Stimulated activated CD8-positive, alpha-beta memory T cell treated with anti-CD3 and anti-CD28 coated beads, Interleukin-12 subunit alpha, Interleukin-12 subunit beta, amount 100 ng/mL, for 4 hours (primary cell): ENCODE data around the gene CPEB4.

Experiments used
- DNase-seq: peaks from one replicate; pipeline ENCODE4 v3.0.0-alpha.2; 2020; ENCODE audit warnings: low read depth

Gene CPEB4

GRCh38 chr5:173858670-173859407 lies 29.3 kb upstream of the CPEB4 start:
- DNase-seq = no peak

- no peak for DNase-seq
Observed at GRCh38 chr5:173859408-173860159, 28.6 kb upstream of the CPEB4 start.

- DNase-seq = no peak
Observed at GRCh38 chr5:173862047-173862477, 26.1 kb upstream of the CPEB4 start.

DNA sequence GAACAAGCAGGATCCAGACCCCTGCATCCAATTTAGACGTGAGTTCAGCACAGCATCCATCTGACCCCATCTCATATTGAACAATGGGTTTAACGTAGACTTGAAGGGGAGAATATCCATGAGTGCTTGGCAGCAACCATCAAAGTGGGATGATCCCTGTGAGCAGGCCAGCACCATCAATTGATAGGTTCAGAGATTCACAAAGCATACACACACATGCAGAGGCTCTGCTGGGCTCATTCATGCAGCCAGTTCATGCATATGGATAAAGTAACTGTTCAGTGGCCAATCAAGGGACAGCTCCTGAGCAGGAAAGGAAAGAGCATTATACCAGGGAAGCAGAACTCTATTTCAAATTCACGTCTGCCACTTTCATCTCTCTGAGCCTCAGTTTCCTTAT lies 24.8 kb upstream of the CPEB4 start:
- DNase-seq = no peak

- no peak for DNase-seq
Observed at GRCh38 chr5:173864126-173865050, 23.8 kb upstream of the CPEB4 start.

DNA sequence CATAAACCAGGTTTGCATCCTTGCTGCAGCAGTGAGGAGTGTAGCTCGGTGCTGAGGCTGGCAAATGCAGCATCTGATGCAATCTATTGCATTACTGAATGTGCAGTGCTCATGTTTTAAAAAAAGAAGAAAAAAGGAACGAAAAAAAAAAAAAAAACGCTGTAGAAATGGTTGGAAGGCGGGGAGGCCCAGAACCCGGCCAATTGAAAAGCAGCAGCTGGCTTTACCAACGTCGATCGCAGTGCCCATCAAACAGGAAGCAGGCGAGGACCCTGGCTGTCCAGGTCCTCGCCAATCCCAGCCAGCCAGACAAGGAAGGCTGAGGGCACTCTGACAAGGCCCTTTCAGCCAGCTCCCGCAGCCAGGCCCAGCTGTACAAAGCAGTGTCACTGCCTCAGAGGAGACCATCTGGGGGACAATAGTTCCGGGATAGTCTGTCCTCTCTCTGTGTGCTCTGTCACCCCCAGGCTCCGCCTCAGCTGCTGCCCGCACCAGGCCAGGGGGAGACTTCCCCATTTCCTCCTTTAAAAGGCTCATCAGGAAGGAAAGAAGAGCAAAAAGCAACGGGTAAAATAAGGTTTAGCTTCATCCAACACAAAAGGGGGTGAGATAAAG lies 21.8 kb upstream of the CPEB4 start:
- no peak for DNase-seq

DNA sequence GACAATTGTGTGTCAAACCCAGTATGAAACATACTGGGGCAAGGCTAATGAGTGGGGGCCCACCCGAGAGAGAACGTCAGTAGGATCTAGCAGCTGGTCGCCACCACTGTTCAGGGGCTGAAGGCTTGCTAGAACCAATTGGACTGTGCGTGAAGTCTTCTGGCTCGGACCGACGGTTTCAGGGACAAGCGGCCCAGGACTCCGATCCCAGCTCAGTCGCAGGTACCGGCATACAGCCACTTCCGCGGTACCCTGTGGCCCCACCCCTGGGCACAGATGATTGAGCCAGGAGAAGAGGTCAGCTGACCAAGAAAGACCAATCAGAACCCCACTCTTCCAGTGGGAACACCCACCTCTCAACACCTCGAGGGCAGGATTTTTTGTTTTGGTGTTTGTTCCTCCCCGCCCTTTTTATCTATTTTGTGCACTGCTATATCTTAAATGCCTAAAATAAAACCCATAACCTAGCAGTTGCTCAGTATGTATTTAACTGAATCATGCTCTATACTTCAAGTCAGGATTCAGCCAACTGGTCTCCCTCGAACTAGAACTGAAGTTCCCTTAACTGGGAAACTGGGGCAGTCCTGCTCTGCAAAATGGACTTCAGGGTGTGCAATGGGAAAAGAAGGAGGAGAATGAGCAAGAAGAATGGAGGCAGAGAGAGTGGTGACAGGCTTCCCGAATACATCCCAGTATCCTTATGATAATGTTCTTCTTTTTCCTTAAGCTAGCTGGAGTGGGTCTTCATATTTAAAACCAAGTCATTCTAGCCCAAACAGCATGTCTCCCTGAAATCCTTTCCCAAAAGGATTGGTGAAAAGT lies 21.1 kb upstream of the CPEB4 start:
- DNase-seq = no peak

DNA sequence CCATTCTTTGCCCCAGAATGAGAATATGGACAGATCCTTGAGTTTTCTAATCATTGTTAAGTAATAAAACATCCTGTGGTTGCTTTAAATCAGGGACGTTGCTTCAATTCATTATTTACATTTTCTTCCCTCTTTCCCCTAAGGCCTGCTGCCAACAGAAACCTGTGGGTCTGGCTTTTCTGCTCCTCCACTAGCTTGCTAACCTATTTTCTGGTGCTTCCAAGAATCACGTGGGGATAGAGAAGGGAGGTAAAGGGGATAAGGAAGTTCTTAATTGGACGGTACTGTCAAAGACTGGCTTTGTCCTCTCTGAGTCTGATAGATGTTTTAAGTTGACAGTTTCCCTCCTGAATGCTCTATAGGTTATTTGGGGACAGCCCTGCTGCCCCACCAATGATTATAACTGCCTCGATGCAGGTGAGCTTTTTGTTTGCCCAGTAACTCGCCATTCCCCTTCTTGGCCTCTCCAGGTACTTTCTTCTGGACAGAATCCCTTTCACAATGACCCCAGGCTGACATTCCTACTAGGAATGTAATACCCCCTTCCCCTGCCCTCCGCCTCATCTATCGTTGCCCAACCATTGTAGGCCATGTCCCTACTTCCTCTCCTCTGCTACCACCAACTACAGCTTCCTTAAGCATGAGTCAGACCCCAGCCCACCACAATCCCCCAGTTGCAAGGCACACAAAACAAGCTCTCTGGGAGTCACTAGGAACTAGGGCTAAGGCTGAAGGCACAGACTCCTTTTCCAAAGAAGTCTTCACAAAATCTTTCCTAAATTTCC lies 19.9 kb upstream of the CPEB4 start:
- DNase-seq = no peak

DNA sequence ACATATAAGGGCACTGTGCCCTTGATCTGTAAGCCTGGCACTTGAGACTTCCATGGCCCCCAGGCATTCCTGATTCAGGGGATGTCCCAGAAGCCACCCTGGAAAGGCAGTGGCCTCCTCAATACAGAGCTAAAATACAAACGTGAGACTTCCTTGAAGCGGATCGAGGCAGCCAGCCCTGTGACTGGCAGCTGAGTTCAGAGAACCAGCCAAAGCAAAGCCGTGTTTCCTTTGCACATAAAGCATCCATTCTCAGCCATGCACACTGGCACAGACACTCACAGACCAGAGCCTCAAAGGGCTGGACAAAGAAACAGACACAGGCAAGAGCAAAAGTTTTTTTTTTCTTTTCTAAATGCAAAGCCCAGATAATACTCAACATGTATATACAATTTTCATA lies 18.8 kb upstream of the CPEB4 start:
- DNase-seq = no peak

DNA sequence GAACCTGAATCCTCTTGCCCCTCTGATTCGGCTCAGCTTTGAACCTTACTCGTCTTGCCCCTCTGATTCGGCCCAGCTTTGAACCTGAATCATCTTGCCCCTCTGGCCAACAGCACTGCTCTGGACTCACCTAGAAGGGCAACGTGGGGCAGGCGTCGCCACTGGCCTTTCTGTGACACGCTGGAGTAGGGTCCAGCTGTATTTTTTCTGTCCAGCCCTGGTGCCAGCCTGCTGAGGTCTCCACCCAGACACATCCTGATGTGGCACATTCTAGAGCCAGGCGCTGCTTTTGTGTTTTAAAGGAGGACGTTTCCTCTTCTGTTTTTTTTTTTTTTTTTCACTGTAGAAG lies 15.2 kb upstream of the CPEB4 start:
- no peak for DNase-seq

DNA sequence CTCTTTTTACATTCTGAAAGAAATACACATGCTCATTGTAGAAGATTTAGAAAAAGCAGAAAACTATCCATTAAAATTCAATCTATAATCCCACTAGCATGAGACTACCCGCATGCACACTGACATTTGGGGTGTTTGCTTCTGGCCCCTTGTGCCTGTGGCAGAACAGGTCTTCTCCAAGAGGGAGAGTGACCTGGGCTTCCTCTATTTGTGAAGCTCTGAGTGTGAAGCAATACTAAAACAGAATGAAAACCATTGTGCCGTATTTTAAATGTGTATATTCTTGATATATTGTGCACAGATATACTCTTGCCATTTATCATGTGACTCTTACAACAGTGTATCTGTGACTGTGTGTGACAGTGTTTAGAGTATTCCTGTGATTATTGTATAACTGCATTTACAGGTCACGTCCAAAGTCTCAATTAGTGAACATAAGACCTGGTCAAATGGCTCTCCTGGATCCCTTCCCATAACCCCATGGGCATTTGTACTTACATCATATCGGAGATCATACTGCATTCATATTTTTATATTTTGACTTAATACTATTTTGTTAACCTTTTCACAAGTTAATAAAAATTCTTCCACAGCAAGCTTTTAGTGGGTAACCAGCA lies 14.7 kb upstream of the CPEB4 start:
- DNase-seq = no peak

GRCh38 chr5:173875189-173875588 lies 13.0 kb upstream of the CPEB4 start:
- no peak for DNase-seq

- DNase-seq = no peak
Observed at GRCh38 chr5:173878224-173878967, 9.8 kb upstream of the CPEB4 start.

DNA sequence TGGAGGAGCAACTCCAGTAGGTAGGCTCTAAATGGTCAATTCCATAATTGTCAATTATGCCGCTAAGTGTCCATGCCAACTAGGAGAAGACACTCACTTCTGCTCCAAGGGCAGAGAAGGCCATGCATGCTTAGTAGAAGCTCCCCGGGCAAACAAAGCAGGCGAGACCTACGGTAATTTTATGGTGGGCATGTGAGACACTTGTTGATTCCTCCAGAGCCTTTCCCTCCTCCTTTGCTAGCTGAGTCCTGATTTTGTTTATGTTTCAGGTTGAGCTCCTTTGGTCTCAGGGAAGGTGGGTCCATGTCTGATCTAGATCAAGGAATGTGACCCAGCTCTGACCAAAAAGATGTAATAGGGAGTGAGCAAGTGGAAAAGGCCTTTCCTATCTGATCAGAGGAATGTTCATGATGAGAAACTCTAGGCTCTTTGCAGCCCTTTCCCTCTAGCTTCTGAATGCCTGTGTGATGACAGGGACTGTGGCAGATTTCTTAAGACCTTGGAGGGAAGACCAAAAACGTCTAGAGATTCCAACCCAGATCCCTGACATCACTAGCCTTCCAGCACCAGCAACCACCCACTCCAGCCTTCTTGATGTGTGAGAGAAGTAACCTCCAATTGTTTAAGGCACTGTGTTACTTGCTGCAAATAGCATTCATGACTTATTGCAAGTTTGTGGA lies 7.7 kb upstream of the CPEB4 start:
- no peak for DNase-seq

DNA sequence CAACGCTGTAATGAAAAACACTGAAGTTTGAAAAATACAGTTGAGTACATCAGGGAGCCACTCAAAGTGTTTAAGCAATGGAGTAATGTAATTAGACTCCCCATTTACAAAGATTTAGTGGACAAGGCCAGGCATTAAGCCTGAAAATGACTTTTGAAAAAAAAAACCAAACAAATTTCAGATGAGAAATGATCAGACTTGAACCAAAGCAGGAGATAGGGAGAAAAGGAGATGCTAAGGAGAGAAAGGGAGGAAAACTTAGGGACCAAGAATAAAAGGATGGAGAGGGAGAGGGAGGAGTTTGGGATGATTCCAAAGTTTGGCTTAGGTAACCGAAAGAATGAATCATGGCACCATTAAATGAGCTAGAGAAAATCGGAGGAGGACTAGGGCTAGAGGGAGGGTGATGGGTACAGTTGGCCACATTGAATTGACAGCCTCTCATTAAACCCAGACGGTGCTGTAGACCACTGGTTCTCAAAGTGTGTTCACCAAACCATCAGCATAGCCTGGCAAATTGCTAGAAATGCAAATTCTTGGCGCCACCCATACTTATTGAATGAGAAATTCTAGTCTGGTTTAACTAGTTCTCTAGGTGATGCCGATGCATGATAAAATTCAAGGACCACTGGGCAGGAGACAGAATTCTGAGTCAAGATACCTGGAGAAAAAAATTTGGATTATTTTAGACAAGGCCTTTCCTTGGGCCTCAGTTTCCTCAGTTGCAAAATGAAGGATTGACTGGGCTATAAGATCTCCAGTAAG lies 6.2 kb upstream of the CPEB4 start:
- no peak for DNase-seq

GRCh38 chr5:173882632-173883031 lies 5.5 kb upstream of the CPEB4 start:
- no peak for DNase-seq

DNA sequence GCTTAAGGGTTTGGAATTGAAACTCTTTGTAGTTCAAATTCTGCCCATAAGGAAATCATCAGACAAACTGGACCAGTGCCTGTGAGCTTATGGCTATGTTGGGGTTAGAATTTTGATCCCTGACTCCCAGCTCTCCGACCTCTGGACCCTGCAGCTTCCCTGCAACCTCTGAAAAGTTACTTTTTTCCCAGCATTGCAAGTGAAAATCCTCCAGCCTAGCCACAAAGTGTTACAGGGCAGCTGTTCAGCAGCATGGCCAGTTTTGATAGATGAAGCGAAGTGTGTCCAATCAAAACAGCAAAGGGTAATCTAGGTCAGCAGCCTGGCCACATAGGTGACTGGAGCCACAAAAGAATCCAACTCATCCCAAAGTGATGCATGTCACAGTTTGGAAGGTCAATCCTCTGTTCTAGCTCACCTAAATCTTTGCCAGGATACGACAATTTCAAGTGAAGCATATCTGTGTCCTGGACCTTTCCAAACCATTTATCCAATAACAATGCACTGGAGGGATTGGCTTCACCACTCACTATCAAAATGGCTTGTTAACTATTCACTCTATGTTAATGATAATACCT lies 4.7 kb upstream of the CPEB4 start:
- DNase-seq = no peak
